GM19397 (cell line): ENCODE measurements around the gene ZC3H8.

Source experiments
- ATAC-seq: cut with Tn5 transposase; IDR thresholded peaks from one replicate; pipeline ENCODE4 v1.9.1; 2021; ENCODE audit warnings: mild to moderate bottlenecking, moderate library complexity; ENCODE audit not compliant: unreplicated experiment

ZC3H8 gene

GRCh38 chr2:112166806-112167499, 87.9 kb downstream of the ZC3H8 start:
- no peak for ATAC-seq

- no peak for ATAC-seq
These were observed 89.5 kb downstream of the ZC3H8 start for GRCh38 chr2:112165296-112165695.

GRCh38 chr2:112164876-112165275, 90.0 kb downstream of the ZC3H8 start:
- ATAC-seq: no peak

GRCh38 chr2:112163541-112163981, 91.3 kb downstream of the ZC3H8 start:
- no peak for ATAC-seq

- ATAC-seq: no peak
These were observed 91.9 kb downstream of the ZC3H8 start for GRCh38 chr2:112162956-112163355.

- ATAC-seq: no peak
These were observed 92.5 kb downstream of the ZC3H8 start for GRCh38 chr2:112162341-112162740.
